Right lobe of liver (tissue), 4 donors: ENCODE data around the gene JADE3.

Source experiments
- CTCF ChIP-seq, 4 donors: fragments of 200-600 bp in 3 of 4; fragments of 450-650 bp in 1 of 4; IDR thresholded peaks; one replicate each; pipeline versions ENCODE4 v1.5.1 to v1.8.0; 2016 to 2022; ENCODE audit warnings: antibody characterized with exemption in 4 of 4, mild to moderate bottlenecking in 2 of 4
- POLR2A ChIP-seq: fragments of 450-650 bp; IDR thresholded peaks from one replicate; pipeline ENCODE4 v1.6.1; 2017; ENCODE audit warnings: antibody characterized with exemption, mild to moderate bottlenecking
- donor health status: DM: no; HTN: no; CAD: no.
- donor health status: DM: no; HTN: no; CAD: no.
- donor health status: DM: no; HTN: yes; CAD: no.

- TF ChIP-seq CTCF (IDR thresholded peaks at IDR 0.05), result no peak
- no peak for TF ChIP-seq POLR2A
Observed at GRCh38 chrX:46994096-46994495, 81.9 kb downstream of the JADE3 start.
